GM10248 (cell line): Measurements from ENCODE around the gene PROK2.

Source experiments
- CTCF ChIA-PET: fragments of 300-600 bp; sonication (Branson Sonifier 250); formaldehyde crosslinking; extraction: SDS; loops from one replicate; lab custom pipeline; 2021; ENCODE audit warnings: antibody characterized with exemption; lab: Yijun Ruan, JAX
- POLR2A ChIA-PET: fragments of 350-650 bp; sonication (Branson Sonifier 250); formaldehyde crosslinking; extraction: SDS; loops from one replicate; lab custom pipeline; 2020; ENCODE audit warnings: antibody characterized with exemption; lab: Yijun Ruan, JAX
- DNase-seq: peaks from one replicate; pipeline ENCODE4 v3.0.0; 2012; ENCODE audit errors: extremely low spot score
- TF ChIP-seq, protein P1 (sequence below): IDR thresholded peaks from 2 replicates; pipeline ENCODE4 v1.5.1; 2012; ENCODE audit warnings: mild to moderate bottlenecking, low read depth; ENCODE audit errors: extremely low read depth, missing control alignments, control extremely low read depth

PROK2 gene

DNA sequence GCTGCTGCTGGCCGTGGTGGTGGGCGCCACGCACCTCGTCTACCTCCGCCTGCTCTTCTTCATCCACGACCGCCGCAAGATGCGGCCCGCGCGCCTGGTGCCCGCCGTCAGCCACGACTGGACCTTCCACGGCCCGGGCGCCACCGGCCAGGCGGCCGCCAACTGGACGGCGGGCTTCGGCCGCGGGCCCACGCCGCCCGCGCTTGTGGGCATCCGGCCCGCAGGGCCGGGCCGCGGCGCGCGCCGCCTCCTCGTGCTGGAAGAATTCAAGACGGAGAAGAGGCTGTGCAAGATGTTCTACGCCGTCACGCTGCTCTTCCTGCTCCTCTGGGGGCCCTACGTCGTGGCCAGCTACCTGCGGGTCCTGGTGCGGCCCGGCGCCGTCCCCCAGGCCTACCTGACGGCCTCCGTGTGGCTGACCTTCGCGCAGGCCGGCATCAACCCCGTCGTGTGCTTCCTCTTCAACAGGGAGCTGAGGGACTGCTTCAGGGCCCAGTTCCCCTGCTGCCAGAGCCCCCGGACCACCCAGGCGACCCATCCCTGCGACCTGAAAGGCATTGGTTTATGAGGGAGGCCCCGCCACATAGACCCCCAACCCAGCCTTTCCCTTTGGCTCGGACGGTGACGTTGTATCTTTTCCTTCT, 30.2 kb downstream of the PROK2 start:
- ChIA-PET CTCF (no interaction called here), POLR2A (no interaction called here)
- no peak for DNase-seq
- TF ChIP-seq, protein P1, sequence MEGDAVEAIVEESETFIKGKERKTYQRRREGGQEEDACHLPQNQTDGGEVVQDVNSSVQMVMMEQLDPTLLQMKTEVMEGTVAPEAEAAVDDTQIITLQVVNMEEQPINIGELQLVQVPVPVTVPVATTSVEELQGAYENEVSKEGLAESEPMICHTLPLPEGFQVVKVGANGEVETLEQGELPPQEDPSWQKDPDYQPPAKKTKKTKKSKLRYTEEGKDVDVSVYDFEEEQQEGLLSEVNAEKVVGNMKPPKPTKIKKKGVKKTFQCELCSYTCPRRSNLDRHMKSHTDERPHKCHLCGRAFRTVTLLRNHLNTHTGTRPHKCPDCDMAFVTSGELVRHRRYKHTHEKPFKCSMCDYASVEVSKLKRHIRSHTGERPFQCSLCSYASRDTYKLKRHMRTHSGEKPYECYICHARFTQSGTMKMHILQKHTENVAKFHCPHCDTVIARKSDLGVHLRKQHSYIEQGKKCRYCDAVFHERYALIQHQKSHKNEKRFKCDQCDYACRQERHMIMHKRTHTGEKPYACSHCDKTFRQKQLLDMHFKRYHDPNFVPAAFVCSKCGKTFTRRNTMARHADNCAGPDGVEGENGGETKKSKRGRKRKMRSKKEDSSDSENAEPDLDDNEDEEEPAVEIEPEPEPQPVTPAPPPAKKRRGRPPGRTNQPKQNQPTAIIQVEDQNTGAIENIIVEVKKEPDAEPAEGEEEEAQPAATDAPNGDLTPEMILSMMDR, result no peak

DNA sequence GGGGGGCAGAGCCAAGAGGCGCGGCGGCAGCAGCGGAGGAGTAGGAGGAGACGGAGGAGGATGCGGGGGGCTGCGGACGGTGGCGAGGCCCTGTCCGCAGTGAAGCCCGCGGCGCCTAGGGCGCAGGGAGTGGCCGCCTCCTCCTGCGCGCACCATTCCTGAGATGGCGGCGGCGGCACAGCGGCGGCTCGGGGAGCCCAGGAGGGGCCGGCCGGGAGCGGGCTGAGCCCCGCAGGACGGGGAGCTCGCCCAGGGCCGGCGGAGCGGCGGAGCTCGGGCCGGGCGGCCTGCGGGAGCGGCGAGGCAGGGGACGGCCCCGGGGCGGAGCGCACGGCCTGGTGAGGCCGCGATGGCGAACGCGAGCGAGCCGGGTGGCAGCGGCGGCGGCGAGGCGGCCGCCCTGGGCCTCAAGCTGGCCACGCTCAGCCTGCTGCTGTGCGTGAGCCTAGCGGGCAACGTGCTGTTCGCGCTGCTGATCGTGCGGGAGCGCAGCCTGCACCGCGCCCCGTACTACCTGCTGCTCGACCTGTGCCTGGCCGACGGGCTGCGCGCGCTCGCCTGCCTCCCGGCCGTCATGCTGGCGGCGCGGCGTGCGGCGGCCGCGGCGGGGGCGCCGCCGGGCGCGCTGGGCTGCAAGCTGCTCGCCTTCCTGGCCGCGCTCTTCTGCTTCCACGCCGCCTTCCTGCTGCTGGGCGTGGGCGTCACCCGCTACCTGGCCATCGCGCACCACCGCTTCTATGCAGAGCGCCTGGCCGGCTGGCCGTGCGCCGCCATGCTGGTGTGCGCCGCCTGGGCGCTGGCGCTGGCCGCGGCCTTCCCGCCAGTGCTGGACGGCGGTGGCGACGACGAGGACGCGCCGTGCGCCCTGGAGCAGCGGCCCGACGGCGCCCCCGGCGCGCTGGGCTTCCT, 31.0 kb downstream of the PROK2 start, which contains the start of gene GPR27:
Gene GPR27 (plus strand): TSS at position 155 of the 909 bp plus-strand sequence. CDS start 195 bp downstream, at position 350.
- TF ChIP-seq, protein P1, result no peak
- POLR2A ChIA-PET, result no interaction called here
- CTCF ChIA-PET, result no interaction called here
- no peak for DNase-seq

GRCh38 chr3:71752831-71753700, 31.9 kb downstream of the PROK2 start:
- DNase-seq, result no peak
- CTCF ChIA-PET, result interaction anchor here (1.4 kb wide), 1 partner anchor 23 kb away, joined by 3 read pairs; no protein-coding TSS in a partner anchor
- POLR2A ChIA-PET, result no interaction called here
- TF ChIP-seq, protein P1, result no peak

DNA sequence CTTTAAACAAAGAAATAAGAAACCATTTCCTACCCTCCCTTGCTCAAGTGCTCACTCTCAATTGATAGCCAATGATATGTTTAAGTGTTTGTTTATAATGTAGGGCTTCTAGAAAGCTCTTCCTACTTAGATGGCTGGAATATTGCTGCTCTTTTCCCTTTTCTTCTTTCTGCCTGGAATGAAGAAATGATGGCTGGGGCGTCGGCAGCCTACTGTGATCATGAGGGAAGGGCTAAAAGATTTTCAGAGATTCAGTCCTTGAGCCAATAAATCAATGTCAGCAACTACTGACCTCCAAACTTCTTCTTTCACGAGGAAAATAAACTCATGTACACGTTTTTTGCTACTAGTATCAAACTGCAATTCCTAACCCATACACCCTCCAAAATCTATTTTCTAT, 33.3 kb downstream of the PROK2 start:
- TF ChIP-seq, protein P1, result no peak
- DNase-seq, result no peak
- ChIA-PET POLR2A (no interaction called here), CTCF (interaction anchor here (1.4 kb wide), 1 partner anchor 21 kb away, joined by 3 read pairs; no protein-coding TSS in a partner anchor)

GRCh38 chr3:71744738-71745137, 40.2 kb downstream of the PROK2 start:
- TF ChIP-seq, protein P1, result no peak
- CTCF ChIA-PET, result interaction anchor here (1.1 kb wide), 1 partner anchor 15 kb away, joined by 3 read pairs; no protein-coding TSS in a partner anchor
- POLR2A ChIA-PET, result no interaction called here
- no peak for DNase-seq

GRCh38 chr3:71742621-71743020, 42.3 kb downstream of the PROK2 start:
- POLR2A ChIA-PET, result no interaction called here
- no peak for DNase-seq
- TF ChIP-seq, protein P1, result no peak
- CTCF ChIA-PET, result interaction anchor here (0.7 to 1.8 kb wide), 2 partner anchors 13 to 16 kb away, joined by 3 to 8 read pairs; no protein-coding TSS in a partner anchor
